HFF-Myc (cell line): ENCODE results near the gene VEZT.

Source experiments
- DNase-seq: peaks from one replicate; pipeline ENCODE4 v3.0.0-alpha.2; 2011; ENCODE audit warnings: low read depth; ENCODE audit errors: extremely low read depth
- H3K4me3 ChIP-seq: replicated peaks from 2 replicates; pipeline ENCODE4 v1.5.1; 2011; ENCODE audit warnings: low read depth, mild to moderate bottlenecking, control low read depth, low read length
- CTCF ChIP-seq: IDR thresholded peaks from 2 replicates; pipeline ENCODE4 v1.5.1; 2012; ENCODE audit warnings: mild to moderate bottlenecking, low read depth, low read length, control low read depth; ENCODE audit errors: missing control alignments

Gene VEZT

GRCh38 chr12:95343461-95344230 lies 126.0 kb downstream of the VEZT start:
- no peak overlapping the region for H3K4me3 ChIP-seq
- no peak for DNase-seq
- TF ChIP-seq CTCF = no peak

- no peak overlapping the region for H3K4me3 ChIP-seq
- DNase-seq = no peak
- TF ChIP-seq CTCF = no peak
Measured at GRCh38 chr12:95349291-95349690, 131.7 kb downstream of the VEZT start.

- H3K4me3 ChIP-seq = no peak overlapping the region
- no peak for DNase-seq
- TF ChIP-seq CTCF = no peak
Measured at GRCh38 chr12:95351748-95352147, 134.1 kb downstream of the VEZT start.
